Effector memory CD8-positive, alpha-beta T cell (primary cell): Measurements from ENCODE around the gene MALL.
"Not testable (repeated sequence)": the region's sequence is repeated elsewhere in the genome, so short reads cannot be mapped to it uniquely, and the experiment has no call there.

Experiments
- ATAC-seq: fragments of 150-1000 bp; cut with Tn5 transposase; replicated peaks from 2 replicates; pipeline ENCODE4 v1.10.0; 2021; ENCODE audit warnings: mild to moderate bottlenecking, moderate library complexity
- DNase-seq, 3 experiments: peaks; one replicate each; pipeline ENCODE4 v3.0.0; 2021
- H3K27ac Mint-ChIP-seq, 2 donors: one replicate each; pipeline ENCODE4 v1.8.0; 2022; ENCODE audit warnings: mild to moderate bottlenecking in 2 of 2, mixed read lengths in 2 of 2, moderate library complexity in 2 of 2
- H3K27me3 Mint-ChIP-seq, 2 donors: one replicate each; pipeline ENCODE4 v1.8.0; 2022; ENCODE audit warnings: mixed read lengths in 2 of 2
- H3K36me3 Mint-ChIP-seq: one replicate; pipeline ENCODE4 v1.8.0; 2022; ENCODE audit warnings: mild to moderate bottlenecking, moderate library complexity, mixed read lengths; ENCODE audit not compliant: insufficient read depth
- H3K4me1 Mint-ChIP-seq, 2 donors: one replicate each; pipeline ENCODE4 v1.8.0; 2022; ENCODE audit warnings: low read depth in 2 of 2, mixed read lengths in 2 of 2
- H3K4me3 Mint-ChIP-seq, 2 donors: one replicate each; pipeline ENCODE4 v1.8.0; 2022; ENCODE audit warnings: mild to moderate bottlenecking in 2 of 2, mixed read lengths in 2 of 2, moderate library complexity in 2 of 2
- H3K9me3 Mint-ChIP-seq, 2 donors: one replicate each; pipeline ENCODE4 v1.8.0; 2022; ENCODE audit warnings: mixed read lengths in 2 of 2

The MALL gene

DNA sequence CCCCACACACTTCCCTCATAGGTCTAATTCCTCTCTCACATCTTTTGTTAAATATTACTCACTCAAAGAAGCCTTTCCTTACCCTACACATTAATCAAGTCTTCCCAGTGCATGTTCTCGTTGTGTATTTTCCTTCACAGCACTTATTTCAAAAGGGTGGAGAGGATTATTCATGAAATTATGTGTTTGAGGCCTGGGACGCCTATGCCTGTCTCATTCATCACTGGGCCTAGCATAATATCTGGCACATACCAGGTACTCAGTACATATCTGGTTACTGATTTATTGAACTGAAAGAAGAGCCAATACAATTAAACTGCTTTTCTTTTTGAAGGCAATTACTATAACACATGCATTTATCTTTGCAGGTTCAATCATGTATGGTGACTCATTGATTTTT lies 15.1 kb upstream of the MALL start:
- no peak overlapping the region for H3K4me3 Mint-ChIP-seq
- no peaks in the 10 kb centered on the region for H3K36me3 Mint-ChIP-seq
- DNase-seq (no peak), ATAC-seq (no peak)
- no peak overlapping the region for H3K27ac Mint-ChIP-seq
- no peaks in the 10 kb centered on the region for H3K27me3 Mint-ChIP-seq
- H3K9me3 Mint-ChIP-seq, result no peaks in the 10 kb centered on the region
- H3K4me1 Mint-ChIP-seq, result no peaks in the 10 kb centered on the region

DNA sequence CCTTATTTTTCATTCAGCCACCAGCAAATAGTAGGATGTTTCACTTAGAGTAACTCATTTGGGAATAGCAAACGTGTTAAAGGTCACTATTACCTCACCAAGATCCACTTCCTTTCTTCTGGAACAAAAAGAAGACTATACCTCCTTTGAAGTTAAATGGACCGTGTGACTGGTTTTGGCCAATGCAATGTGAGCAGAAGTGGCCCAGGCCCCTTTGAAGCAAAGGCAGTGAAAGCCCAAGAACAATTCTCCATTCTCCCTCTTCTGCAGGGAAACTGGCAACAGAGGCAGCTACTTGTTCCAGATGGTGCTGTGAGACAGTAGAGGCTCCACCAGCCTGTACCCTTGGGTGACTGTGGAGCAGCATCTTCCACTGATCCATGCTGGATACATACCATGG lies 11.3 kb upstream of the MALL start:
- Mint-ChIP-seq H3K27me3 (no peaks in the 10 kb centered on the region), H3K4me3 (no peak overlapping the region), H3K27ac (no peak overlapping the region), H3K36me3 (no peaks in the 10 kb centered on the region), H3K4me1 (no peaks in the 10 kb centered on the region), H3K9me3 (no peaks in the 10 kb centered on the region)
- no peak for ATAC-seq
- no peak for DNase-seq

DNA sequence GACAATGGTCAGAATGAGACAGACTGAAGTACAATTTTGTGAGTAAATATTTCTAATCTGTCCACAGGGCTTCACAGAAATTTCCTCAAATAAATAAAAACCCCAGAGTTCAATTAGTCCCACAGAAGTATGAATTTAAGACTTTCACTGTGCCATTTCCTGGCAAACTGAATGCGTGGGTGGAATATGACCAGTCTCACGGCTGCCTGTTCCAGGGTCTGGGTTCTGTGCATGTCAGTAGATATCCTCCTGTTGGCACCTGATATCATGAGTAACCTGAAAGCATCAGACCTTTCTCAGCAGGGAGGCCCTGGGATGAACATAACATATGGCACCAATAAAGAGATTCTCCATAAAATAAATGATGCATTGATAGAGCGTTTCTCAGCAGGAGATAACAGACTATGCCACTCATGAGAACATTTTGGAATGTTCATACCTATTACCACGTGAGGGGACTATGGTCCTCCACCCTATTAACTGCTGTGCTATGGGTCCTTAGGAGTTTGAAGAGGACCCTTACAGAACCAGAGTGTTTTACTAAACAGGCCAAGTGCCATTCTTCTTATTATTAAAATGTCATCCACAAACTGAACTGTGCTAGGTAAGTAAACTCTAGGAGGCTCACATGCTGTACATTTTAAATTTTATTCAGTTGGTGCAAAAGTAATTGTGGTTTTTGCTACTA lies 10.6 kb upstream of the MALL start:
- DNase-seq (no peak), ATAC-seq (no peak)
- no peaks in the 10 kb centered on the region for H3K36me3 Mint-ChIP-seq
- no peaks in the 10 kb centered on the region for H3K9me3 Mint-ChIP-seq
- peaks cover 0 to 1% of the 10 kb centered on the region in 2 donors for H3K27me3 Mint-ChIP-seq
- no peaks in the 10 kb centered on the region for H3K4me1 Mint-ChIP-seq
- H3K27ac Mint-ChIP-seq, result no peak overlapping the region
- H3K4me3 Mint-ChIP-seq, result no peak overlapping the region

DNA sequence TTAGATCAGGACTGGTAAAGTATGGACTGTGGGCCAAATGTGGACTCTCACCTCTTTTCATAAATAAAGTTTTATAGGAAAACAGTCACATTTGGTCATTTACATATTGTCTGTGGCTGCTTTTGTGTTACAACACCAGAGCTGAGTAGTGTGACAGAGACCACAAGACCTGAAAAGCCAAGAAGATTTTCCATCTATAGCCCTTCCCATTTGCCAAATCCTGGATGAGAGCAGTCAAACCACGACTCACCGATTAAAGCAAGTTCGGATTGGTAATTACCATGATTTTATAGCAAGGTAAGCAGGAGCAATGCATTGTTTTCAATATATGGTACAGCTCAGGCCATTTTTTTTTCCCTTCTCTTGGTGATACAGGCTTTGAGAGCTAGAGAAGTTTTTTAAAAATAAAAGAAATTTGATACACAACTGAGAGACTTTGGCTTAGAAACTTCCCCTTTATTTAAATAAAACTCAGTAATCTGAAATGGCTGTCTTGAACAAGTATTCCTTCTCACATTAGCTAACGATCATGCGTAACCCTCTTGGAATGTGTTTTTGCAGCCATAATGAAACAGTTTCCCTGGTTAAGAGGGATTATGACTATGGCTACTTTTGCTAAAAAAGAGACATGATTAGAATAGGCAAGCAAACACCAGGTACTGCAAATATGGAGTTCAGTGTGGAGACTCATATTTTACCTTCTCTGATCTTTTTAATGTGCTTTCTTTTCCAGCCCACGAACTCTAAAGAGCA lies 9.5 kb upstream of the MALL start:
- Mint-ChIP-seq H3K4me1 (no peaks in the 10 kb centered on the region), H3K27ac (no peak overlapping the region), H3K27me3 (peaks cover 0 to 12% of the 10 kb centered on the region in 2 donors), H3K4me3 (no peak overlapping the region), H3K9me3 (no peaks in the 10 kb centered on the region), H3K36me3 (no peaks in the 10 kb centered on the region)
- DNase-seq, result no peak
- no peak for ATAC-seq

DNA sequence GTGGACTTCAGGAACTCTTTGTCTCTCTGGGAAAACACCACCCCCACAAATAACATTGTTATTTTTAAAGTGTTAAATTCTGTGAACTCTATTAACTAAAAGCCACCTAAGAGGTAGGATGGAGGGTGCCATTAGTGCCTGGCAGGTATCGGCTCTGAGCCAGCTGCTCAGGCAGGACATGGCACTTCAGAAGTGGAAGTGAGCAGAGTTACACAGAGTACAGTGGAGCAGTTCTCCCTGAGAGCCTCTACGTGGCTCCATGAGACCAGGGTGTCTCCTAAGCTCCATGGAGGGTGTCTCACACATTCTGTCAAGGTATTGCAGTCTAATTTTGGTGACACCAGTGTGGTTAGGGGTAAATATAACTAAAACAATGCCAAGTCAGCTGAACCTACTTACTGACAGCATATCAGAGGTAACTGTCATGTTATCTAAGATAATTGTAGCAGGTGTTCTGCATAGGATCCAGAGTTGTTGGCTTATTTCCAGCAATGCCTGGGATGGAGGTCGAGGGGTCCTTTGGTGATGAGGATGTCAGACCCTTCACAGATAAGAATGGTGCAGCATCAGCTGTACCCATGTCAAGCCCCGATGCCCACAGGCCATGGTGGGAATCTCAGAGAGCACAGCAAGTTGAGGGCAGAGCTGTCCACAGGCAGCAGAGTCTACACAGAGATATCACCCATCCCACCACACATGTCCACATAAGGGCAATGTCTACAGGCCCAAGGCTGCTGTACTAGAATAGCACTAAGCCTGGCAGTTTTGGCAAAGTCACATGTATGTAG lies 8.6 kb upstream of the MALL start:
- ATAC-seq, result no peak
- H3K4me3 Mint-ChIP-seq, result no peak overlapping the region
- H3K9me3 Mint-ChIP-seq, result no peaks in the 10 kb centered on the region
- H3K36me3 Mint-ChIP-seq, result no peaks in the 10 kb centered on the region
- no peak for DNase-seq
- H3K4me1 Mint-ChIP-seq, result no peaks in the 10 kb centered on the region
- H3K27me3 Mint-ChIP-seq, result peaks cover 8 to 13% of the 10 kb centered on the region in 2 donors
- no peak overlapping the region for H3K27ac Mint-ChIP-seq

DNA sequence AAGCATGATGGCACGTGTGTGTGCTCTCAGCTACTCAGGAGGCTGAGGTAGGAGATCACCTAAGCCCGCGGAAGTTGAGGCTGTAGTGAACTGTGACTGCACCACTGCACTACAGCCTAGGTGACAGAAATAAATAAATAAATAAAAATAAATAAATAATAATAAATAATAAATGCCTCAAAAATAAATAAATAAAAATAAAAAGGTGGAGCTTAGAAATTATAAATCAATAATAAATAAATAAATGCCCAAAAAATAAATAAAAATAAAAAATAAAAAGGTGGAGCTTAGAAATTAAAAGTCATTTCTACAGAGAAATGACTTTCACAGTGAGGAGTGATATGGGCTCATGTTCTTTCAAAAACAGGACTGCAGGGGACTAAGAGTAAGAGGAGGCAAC lies 6.0 kb upstream of the MALL start:
- Mint-ChIP-seq H3K4me3 (no peak overlapping the region), H3K36me3 (no peaks in the 10 kb centered on the region), H3K27ac (no peak overlapping the region), H3K4me1 (no peaks in the 10 kb centered on the region), H3K9me3 (no peaks in the 10 kb centered on the region), H3K27me3 (peaks cover 31 to 34% of the 10 kb centered on the region in 2 donors)
- DNase-seq (no peak), ATAC-seq (no peak)

DNA sequence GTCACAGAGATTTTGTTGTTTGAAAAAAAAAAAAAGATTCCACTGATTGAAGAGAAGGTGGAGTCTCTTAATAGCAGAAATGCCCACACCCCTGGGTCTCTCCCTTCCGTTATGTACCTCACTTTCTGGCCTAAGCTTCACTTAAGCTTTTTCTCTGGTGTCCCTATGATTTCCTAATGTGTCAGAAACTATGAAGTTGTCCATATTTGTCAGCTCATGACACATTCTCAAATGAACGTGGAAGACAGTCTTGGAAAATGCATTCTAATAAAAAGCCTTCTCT lies 5.4 kb upstream of the MALL start:
- Mint-ChIP-seq H3K27ac (no peak overlapping the region), H3K36me3 (no peaks in the 10 kb centered on the region), H3K27me3 (peaks cover 37 to 40% of the 10 kb centered on the region in 2 donors), H3K9me3 (no peaks in the 10 kb centered on the region), H3K4me3 (no peak overlapping the region), H3K4me1 (no peaks in the 10 kb centered on the region)
- ATAC-seq (no peak), DNase-seq (no peak)

DNA sequence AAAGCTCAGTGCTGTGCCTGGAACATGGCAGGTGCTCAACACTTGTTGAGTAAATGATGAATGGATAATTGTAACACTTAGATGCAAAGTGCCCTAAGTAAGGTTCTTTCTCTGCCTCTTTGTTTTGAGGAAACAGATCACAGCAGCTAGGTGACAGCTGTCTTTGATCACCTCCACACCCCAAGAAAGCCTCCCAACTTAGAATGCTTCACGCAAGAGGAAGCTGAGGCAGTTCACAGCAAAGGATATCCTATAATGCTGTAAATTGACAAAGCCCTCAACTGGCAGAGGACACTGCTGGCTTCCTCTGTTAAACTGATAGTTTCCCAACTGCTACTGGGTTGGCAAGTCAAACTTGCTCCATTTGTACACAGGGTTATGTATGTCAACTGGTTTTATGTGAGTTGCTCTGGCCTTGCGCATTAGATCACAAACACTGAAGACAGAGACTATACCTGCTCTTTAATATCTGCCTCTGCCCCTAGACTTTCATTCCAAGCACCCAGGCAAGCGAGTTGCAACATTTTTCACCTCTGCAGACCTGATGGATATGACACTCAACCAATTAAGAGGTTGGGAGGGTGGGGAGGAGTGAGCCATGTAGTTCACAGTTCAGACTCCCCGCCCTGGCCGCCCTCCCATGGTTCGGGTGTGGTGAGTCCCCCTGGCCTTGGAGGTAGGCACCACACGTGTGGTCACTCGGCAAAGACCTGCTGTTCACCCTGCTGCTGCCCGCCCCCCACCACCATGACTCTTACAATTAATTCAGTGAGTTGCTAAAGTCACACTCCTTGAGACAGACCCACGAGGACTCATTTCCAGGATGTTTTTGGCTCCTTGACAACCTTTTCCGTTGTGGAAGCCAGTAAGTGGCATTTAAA lies 4.8 kb upstream of the MALL start:
- no peaks in the 10 kb centered on the region for H3K36me3 Mint-ChIP-seq
- DNase-seq (no peak), ATAC-seq (no peak)
- H3K4me1 Mint-ChIP-seq, result no peaks in the 10 kb centered on the region
- no peaks in the 10 kb centered on the region for H3K9me3 Mint-ChIP-seq
- H3K27ac Mint-ChIP-seq, result no peak overlapping the region
- H3K27me3 Mint-ChIP-seq, result peaks cover 38 to 46% of the 10 kb centered on the region in 2 donors
- no peak overlapping the region for H3K4me3 Mint-ChIP-seq

DNA sequence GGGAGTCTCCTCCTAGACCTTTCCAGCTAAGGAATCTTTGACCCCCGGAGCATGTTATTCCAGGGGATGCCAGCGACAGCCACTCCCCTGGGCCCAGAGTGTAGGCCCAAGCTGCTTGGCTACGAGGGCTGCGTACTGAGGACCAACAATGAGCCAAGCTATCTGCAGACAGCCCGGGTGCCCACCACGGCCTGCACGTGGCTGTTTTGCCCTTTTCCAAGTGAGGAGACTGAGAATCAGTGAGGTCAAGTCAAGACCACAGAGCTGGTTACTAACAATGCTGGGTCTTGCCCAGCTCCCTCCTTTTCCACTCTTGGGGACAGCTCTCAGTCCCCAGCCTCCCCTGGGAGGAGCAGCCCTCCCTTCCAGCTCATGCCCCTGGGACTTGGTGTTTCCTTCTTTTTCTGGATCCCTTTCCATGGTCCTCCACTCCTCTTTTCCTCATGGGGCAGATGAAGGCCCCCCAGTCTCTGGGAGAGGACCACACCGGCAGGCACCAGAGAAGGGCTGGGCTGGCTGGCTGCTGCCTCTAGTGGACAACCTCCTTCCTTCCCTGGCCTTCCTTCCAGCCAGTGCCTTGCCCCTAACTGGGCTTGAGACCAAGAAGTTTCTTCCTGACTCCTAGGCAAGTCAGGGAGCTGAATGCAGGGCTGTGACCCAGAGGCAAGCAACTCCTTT lies 550 bp upstream of the MALL start:
- DNase-seq (no peak), ATAC-seq (no peak)
- no peaks in the 10 kb centered on the region for H3K4me1 Mint-ChIP-seq
- H3K27me3 Mint-ChIP-seq, result peaks cover 68 to 84% of the 10 kb centered on the region in 2 donors
- H3K27ac Mint-ChIP-seq, result no peak overlapping the region
- H3K36me3 Mint-ChIP-seq, result no peaks in the 10 kb centered on the region
- no peaks in the 10 kb centered on the region for H3K9me3 Mint-ChIP-seq
- H3K4me3 Mint-ChIP-seq, result peak overlapping the region in 1 of 2 donors; percentile 30

DNA sequence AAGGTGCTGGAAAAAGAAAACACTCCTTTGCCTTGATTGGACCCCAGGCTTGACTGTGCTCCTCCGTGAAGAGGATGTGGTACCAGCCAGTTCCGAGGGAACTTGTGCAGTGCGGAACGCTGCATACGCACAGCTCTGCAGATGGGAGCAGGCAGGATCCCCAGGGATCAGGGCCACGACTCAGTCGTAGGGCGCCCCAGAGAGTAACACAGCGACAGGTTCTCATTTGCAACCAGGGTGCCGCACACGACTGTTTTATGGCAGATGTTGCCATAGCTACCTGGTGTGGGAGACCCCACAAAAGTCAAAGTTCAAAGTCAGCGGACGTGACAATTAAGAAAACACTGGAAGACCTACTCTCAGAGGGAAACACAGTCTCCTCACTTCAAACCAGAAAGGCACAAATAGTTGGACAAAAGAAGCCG lies 779 bp downstream of the MALL start:
- no peak overlapping the region for H3K27ac Mint-ChIP-seq
- H3K4me3 Mint-ChIP-seq, result no peak overlapping the region
- peaks cover 68 to 96% of the 10 kb centered on the region in 2 donors for H3K27me3 Mint-ChIP-seq
- H3K4me1 Mint-ChIP-seq, result peaks cover 0 to 2% of the 10 kb centered on the region in 2 donors
- no peaks in the 10 kb centered on the region for H3K9me3 Mint-ChIP-seq
- ATAC-seq (no peak), DNase-seq (no peak)
- no peaks in the 10 kb centered on the region for H3K36me3 Mint-ChIP-seq

DNA sequence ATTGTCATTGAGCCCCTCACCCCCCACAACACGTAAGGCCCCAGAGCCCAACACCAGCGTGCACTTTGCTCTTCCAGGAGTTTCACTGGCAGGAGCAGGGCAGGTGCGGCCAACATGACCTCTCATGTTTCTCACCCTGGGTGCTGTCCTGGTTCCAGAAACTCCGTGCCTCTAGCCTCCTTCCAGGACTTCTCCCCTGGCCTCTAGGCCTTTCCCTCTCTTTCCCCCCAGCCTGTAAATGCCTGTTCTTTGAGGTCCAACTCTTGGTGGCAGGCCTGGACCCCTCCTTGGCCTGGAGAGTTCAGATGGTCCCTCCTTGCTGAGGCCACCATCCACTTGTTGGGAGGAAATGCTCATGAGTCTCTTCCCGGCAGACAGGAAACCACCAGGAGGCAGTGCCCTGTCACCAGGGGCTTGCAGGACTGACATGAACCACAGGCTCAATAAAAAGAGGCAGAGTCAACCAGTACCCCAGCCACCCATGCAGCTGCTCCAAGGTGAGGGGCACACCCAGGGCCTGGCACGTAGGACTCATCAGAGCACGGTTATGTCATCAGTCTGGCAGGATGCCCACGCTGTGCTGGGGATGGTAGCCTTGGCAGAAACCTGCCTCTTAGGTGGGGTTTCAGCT lies 1.5 kb downstream of the MALL start:
- Mint-ChIP-seq H3K4me3 (no peak overlapping the region), H3K27me3 (peaks cover 75 to 93% of the 10 kb centered on the region in 2 donors), H3K4me1 (peaks cover 0 to 2% of the 10 kb centered on the region in 2 donors), H3K9me3 (no peaks in the 10 kb centered on the region), H3K27ac (no peak overlapping the region), H3K36me3 (no peaks in the 10 kb centered on the region)
- no peak for DNase-seq
- no peak for ATAC-seq

DNA sequence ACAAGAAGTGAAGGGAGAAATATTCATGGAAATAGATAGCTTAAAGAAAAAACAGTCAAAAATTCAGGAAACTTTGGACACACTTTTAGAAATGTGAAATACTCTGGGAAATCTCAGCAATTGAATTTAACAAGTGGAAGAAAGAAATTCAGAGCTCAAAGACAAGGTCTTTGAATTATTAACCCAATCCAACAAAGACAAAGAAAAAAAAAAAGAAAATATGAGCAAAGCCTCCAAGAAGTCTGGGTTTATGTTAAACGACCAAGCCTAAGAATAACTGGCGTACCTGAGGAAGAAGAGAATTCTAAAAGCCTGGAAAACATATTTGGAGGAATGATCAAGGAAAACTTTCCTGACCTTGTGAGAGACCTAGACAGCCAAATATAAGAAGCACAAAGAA lies 7.3 kb downstream of the MALL start:
- not testable (repeated sequence) for H3K27ac Mint-ChIP-seq, H3K4me3 Mint-ChIP-seq, ATAC-seq, H3K4me1 Mint-ChIP-seq, H3K9me3 Mint-ChIP-seq, DNase-seq, H3K36me3 Mint-ChIP-seq
- peaks cover 90 to 93% of the 10 kb centered on the region in 2 donors for H3K27me3 Mint-ChIP-seq
